PFSK-1 (cell line): ENCODE data around the gene STK39.

ENCODE experiments used
- POLR2AphosphoS5 ChIP-seq: IDR thresholded peaks from 2 replicates; pipeline ENCODE4 v1.6.1; 2012; ENCODE audit warnings: low read depth, mild to moderate bottlenecking, control low read depth, low read length, moderate library complexity
- SIN3A ChIP-seq: IDR thresholded peaks from 2 replicates; pipeline ENCODE4 v1.6.1; 2012; ENCODE audit warnings: mild to moderate bottlenecking, low read length, moderate library complexity, borderline replicate concordance; ENCODE audit not compliant: insufficient read depth

- TF ChIP-seq POLR2AphosphoS5 = no peak
- TF ChIP-seq SIN3A = no peak
Measured at GRCh38 chr2:168140892-168141291, 106.5 kb downstream of the STK39 start.
